ENCODE results near the gene CA10.

CA10 gene

DNA sequence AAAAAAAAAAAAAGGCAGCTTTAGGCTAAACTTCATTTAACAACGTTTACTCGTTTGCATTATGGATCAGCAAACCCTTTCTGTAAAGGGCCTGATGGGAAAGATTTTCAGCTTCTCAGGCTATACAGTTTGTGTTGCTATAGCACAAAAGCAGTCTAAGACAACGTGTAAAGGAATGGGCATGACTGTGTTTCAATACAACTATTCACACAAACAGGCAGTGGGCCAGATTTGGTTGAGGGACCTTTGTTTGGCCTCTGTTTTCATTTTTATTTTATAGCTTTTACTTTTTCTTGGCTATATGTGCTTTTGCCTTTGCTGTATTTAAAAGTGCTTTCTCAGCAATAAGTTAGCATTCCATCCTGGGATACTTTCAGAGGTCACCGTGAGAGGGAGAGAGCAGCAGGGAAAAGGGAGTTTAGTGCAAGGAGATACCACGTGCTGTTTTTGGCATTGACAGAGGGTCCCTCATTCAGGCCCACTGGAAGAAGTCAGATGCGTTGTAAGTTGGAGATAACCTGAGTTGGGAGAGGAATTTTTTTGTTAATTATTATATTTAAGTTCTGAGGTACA, 562.6 kb downstream of the CA10 start:
- no peaks in the 10 kb centered on the region for H3K36me3 ChIP-seq
- H3K4me3 ChIP-seq (ENCODE audit: low read depth, low read length): no peak overlapping the region
- DNase-seq: no peak
- TF ChIP-seq, protein P1, sequence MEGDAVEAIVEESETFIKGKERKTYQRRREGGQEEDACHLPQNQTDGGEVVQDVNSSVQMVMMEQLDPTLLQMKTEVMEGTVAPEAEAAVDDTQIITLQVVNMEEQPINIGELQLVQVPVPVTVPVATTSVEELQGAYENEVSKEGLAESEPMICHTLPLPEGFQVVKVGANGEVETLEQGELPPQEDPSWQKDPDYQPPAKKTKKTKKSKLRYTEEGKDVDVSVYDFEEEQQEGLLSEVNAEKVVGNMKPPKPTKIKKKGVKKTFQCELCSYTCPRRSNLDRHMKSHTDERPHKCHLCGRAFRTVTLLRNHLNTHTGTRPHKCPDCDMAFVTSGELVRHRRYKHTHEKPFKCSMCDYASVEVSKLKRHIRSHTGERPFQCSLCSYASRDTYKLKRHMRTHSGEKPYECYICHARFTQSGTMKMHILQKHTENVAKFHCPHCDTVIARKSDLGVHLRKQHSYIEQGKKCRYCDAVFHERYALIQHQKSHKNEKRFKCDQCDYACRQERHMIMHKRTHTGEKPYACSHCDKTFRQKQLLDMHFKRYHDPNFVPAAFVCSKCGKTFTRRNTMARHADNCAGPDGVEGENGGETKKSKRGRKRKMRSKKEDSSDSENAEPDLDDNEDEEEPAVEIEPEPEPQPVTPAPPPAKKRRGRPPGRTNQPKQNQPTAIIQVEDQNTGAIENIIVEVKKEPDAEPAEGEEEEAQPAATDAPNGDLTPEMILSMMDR (IDR thresholded peaks at IDR 0.05; ENCODE audit: low read depth, low read length): no peak
- H3K27ac ChIP-seq: no peak overlapping the region
- H3K27me3 ChIP-seq (ENCODE audit: insufficient read depth, low read depth, severe bottlenecking): no peaks in the 10 kb centered on the region
- H3K9me3 ChIP-seq (ENCODE audit: severe bottlenecking): no peaks in the 10 kb centered on the region

DNA sequence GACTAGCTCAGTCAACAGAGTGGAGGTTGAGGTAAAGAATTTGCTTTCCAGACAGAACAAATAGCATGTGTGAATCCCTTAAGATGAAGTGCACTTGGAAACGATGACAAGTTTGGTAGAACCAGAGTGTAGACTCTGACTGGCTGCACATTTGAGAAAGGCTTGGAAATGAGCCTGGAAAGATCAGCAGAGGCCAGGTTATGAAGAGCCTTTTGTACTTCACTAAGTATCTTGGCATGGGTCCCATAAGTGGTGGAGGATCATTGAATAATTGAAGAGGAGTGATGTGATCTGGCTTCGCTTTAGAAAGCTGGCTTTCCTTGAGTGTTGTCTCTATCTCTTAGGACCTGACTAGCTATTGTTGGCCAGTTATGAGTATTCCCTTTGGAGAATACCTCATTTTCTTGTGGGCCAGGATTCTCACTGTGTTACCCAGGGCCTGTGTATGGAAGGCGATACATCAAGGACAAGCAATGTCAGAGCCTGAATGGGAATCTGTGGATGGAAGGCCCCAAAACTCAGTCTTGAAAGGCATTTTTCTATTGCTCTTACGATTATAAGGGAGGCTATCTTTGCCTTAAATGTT, 568.4 kb downstream of the CA10 start:
- TF ChIP-seq, protein P1 (IDR thresholded peaks at IDR 0.05; ENCODE audit: low read depth, low read length): no peak
- no peak overlapping the region for H3K4me3 ChIP-seq (ENCODE audit: low read depth, low read length)
- peaks cover 2% of the 10 kb centered on the region for H3K9me3 ChIP-seq (ENCODE audit: severe bottlenecking)
- DNase-seq: no peak
- H3K36me3 ChIP-seq: no peaks in the 10 kb centered on the region
- H3K27ac ChIP-seq: no peak overlapping the region
- H3K27me3 ChIP-seq (ENCODE audit: insufficient read depth, low read depth, severe bottlenecking): no peaks in the 10 kb centered on the region

DNA sequence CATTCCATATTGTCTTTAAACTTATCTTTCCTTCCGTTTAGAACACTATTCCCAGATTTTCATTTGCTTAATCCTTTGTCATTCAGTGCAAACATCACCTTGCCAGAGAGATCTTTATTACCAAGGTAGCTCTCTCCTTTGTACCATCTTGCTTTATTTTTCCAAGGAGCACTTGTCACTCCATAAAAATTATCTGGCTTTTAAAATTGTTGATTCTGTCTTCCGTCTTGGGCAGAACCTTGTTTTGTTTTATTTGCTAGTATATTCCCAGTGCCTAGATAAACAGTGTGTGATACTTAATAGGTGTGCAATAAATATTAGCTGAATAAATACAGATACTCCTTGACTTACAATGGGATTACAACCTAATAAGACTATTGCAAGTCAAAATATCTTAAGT, 570.5 kb downstream of the CA10 start:
- Histone ChIP-seq H3K27me3 (ENCODE audit: insufficient read depth, low read depth, severe bottlenecking) (no peaks in the 10 kb centered on the region), H3K9me3 (ENCODE audit: severe bottlenecking) (peaks cover 2% of the 10 kb centered on the region), H3K4me3 (ENCODE audit: low read depth, low read length) (no peak overlapping the region), H3K36me3 (no peaks in the 10 kb centered on the region), H3K27ac (no peak overlapping the region)
- no peak for DNase-seq
- TF ChIP-seq, protein P1 (IDR thresholded peaks at IDR 0.05; ENCODE audit: low read depth, low read length): no peak

DNA sequence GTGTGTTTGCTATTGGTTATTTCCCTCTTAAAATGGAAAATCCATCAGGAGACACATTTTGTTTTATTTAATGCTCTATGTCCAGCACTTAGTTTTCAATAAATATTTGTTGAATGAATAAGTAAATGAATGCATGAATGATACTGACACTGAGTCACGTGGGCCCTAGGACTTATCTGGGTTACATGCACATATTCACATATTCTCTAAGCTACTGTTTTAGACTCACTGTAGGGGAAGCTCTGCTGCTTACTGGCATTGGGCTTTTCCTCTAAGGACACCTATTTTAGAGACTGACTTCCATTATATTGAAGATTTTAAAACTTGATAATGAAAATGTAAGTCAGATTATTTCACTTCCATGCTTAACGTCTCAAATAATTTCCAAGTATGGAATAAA, 571.0 kb downstream of the CA10 start:
- no peak overlapping the region for H3K27ac ChIP-seq
- DNase-seq: no peak

DNA sequence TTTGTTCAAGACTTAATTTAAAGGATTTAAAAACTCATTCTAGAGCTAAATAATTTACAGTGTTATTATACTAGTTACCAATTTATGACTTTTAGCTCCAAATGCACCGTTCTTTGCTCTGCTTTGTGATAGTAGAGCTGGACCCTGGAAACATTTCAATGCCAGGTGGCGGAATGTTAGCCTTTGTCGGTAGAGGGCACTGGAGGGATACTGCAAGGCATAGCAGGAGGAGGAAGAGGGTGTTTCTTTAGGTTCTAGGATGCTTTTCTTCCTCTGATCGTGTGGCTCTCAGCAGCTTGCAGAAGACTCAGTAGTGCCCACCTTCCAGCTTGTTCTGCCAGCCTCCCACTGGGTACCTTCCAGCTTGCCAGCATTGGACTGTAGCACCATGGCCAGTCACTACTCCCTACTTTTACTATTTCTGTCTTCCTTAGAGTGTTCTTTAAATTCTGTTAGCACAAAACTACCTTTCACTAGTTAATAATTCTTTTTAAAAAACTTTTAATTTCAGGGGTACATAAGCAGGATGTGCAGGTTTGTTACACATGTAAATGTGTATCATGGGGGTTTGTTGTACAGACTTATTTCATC, 572.9 kb downstream of the CA10 start:
- no peaks in the 10 kb centered on the region for H3K27me3 ChIP-seq (ENCODE audit: insufficient read depth, low read depth, severe bottlenecking)
- no peak overlapping the region for H3K27ac ChIP-seq
- peak; percentile 53 for DNase-seq
- H3K9me3 ChIP-seq (ENCODE audit: severe bottlenecking): peaks cover 2% of the 10 kb centered on the region
- TF ChIP-seq, protein P1 (IDR thresholded peaks at IDR 0.05; ENCODE audit: low read depth, low read length): peak; percentile 83
- no peaks in the 10 kb centered on the region for H3K36me3 ChIP-seq
- no peak overlapping the region for H3K4me3 ChIP-seq (ENCODE audit: low read depth, low read length)

More for the DNA sequence above, 571.0 kb downstream of the CA10 start:
- H3K27me3 ChIP-seq (ENCODE audit: insufficient read depth, low read depth, severe bottlenecking): no peaks in the 10 kb centered on the region
- no peak overlapping the region for H3K4me3 ChIP-seq (ENCODE audit: low read depth, low read length)
- H3K9me3 ChIP-seq (ENCODE audit: severe bottlenecking): peaks cover 2% of the 10 kb centered on the region
- TF ChIP-seq, protein P1 (IDR thresholded peaks at IDR 0.05; ENCODE audit: low read depth, low read length): no peak
- H3K36me3 ChIP-seq: no peaks in the 10 kb centered on the region

Data from WERI-Rb-1 (cell line).